SKM-1 treated with dmso at 0.1 percent for 144 hours (cell line): ENCODE measurements around the gene SHROOM3.

ENCODE experiments used
- DNase-seq: peaks from one replicate; lab custom pipeline; 2025; ENCODE audit not compliant: unreplicated experiment; lab: John Stamatoyannopoulos, UW

Gene SHROOM3

GRCh38 chr4:76489686-76490161 lies 54.7 kb downstream of the SHROOM3 start:
- no peak for DNase-seq

GRCh38 chr4:76492055-76492454 lies 57.0 kb downstream of the SHROOM3 start:
- no peak for DNase-seq

- no peak for DNase-seq
Observed at GRCh38 chr4:76494243-76494642, 59.2 kb downstream of the SHROOM3 start.

GRCh38 chr4:76494871-76495590 lies 60.0 kb downstream of the SHROOM3 start:
- DNase-seq, result no peak

GRCh38 chr4:76498550-76498949 lies 63.5 kb downstream of the SHROOM3 start:
- no peak for DNase-seq

- no peak for DNase-seq
Observed at GRCh38 chr4:76499461-76499860, 64.4 kb downstream of the SHROOM3 start.

GRCh38 chr4:76502886-76503285 lies 67.9 kb downstream of the SHROOM3 start:
- no peak for DNase-seq

GRCh38 chr4:76504613-76505465 lies 69.8 kb downstream of the SHROOM3 start:
- DNase-seq, result peak; percentile 50

- no peak for DNase-seq
Observed at GRCh38 chr4:76511947-76512346, 76.9 kb downstream of the SHROOM3 start.

- no peak for DNase-seq
Observed at GRCh38 chr4:76513482-76513881, 78.5 kb downstream of the SHROOM3 start.

- DNase-seq, result no peak
Observed at GRCh38 chr4:76514087-76514486, 79.1 kb downstream of the SHROOM3 start.

GRCh38 chr4:76515975-76516843 lies 81.2 kb downstream of the SHROOM3 start:
- peak; percentile 63 for DNase-seq

GRCh38 chr4:76518241-76518640 lies 83.2 kb downstream of the SHROOM3 start:
- DNase-seq, result no peak

- no peak for DNase-seq
Observed at GRCh38 chr4:76523593-76523992, 88.6 kb downstream of the SHROOM3 start.

- no peak for DNase-seq
Observed at GRCh38 chr4:76525751-76526150, 90.7 kb downstream of the SHROOM3 start.

GRCh38 chr4:76526585-76526990 lies 91.6 kb downstream of the SHROOM3 start:
- DNase-seq, result no peak

- DNase-seq, result no peak
Observed at GRCh38 chr4:76527666-76528065, 92.6 kb downstream of the SHROOM3 start.

- DNase-seq, result no peak
Observed at GRCh38 chr4:76531597-76531996, 96.6 kb downstream of the SHROOM3 start.

- no peak for DNase-seq
Observed at GRCh38 chr4:76532805-76533204, 97.8 kb downstream of the SHROOM3 start.

GRCh38 chr4:76533314-76533713 lies 98.3 kb downstream of the SHROOM3 start:
- DNase-seq, result no peak
